HEK293T (cell line): ENCODE measurements around the gene TRABD2B.

ENCODE experiments used
- CTCF ChIA-PET: fragments of 350-600 bp; formaldehyde crosslinking; extraction: SDS; loops from one replicate; lab custom pipeline; 2021; ENCODE audit warnings: antibody characterized with exemption, inconsistent platforms; lab: Yijun Ruan, JAX
- POLR2A ChIA-PET: fragments of 350-600 bp; formaldehyde crosslinking; extraction: SDS; loops from one replicate; lab custom pipeline; 2020; ENCODE audit warnings: antibody characterized with exemption, inconsistent platforms; lab: Yijun Ruan, JAX
- DNase-seq: peaks from one replicate; pipeline ENCODE4 v3.0.0; 2012; ENCODE audit warnings: mixed read lengths; ENCODE audit errors: extremely low spot score
- ARNT ChIP-seq: fragments of 450-650 bp; IDR thresholded peaks from 2 replicates; pipeline ENCODE4 v1.6.1; 2017; ENCODE audit warnings: mild to moderate bottlenecking
- BHLHE40 ChIP-seq: fragments of 450-650 bp; IDR thresholded peaks from 2 replicates; pipeline ENCODE4 v1.6.1; 2016; ENCODE audit warnings: mild to moderate bottlenecking, moderate library complexity, borderline replicate concordance
- CTBP1 ChIP-seq: fragments of 450-650 bp; IDR thresholded peaks from 2 replicates; pipeline ENCODE4 v1.6.1; 2016; ENCODE audit warnings: borderline replicate concordance
- ELF4 ChIP-seq: fragments of 450-650 bp; IDR thresholded peaks from 2 replicates; pipeline ENCODE4 v1.6.1; 2017; ENCODE audit warnings: antibody characterized with exemption
- FOXA1 ChIP-seq: fragments of 450-650 bp; IDR thresholded peaks from 2 replicates; pipeline ENCODE4 v1.6.1; 2016; ENCODE audit warnings: mild to moderate bottlenecking
- FOXK2 ChIP-seq: fragments of 450-650 bp; IDR thresholded peaks from 2 replicates; pipeline ENCODE4 v1.6.1; 2016; ENCODE audit warnings: mild to moderate bottlenecking
- FOXM1 ChIP-seq: fragments of 450-650 bp; IDR thresholded peaks from 2 replicates; pipeline ENCODE4 v1.6.1; 2017; ENCODE audit warnings: mild to moderate bottlenecking, borderline replicate concordance
- HDGF ChIP-seq: fragments of 450-650 bp; IDR thresholded peaks from 2 replicates; pipeline ENCODE4 v1.6.1; 2017; ENCODE audit warnings: antibody characterized with exemption, borderline replicate concordance
- L3MBTL2 ChIP-seq: fragments of 450-650 bp; conservative IDR thresholded peaks from 2 replicates; pipeline ENCODE4 v1.6.1; 2016; ENCODE audit warnings: mild to moderate bottlenecking
- LEF1 ChIP-seq: fragments of 450-650 bp; IDR thresholded peaks from 2 replicates; pipeline ENCODE4 v1.6.1; 2017; ENCODE audit warnings: mild to moderate bottlenecking, borderline replicate concordance
- NFRKB ChIP-seq: fragments of 450-650 bp; IDR thresholded peaks from 2 replicates; pipeline ENCODE4 v1.6.1; 2016; ENCODE audit warnings: mild to moderate bottlenecking, moderate library complexity
- PKNOX1 ChIP-seq: fragments of 450-650 bp; IDR thresholded peaks from 2 replicates; pipeline ENCODE4 v1.6.1; 2016
- SP1 ChIP-seq: fragments of 450-650 bp; IDR thresholded peaks from 2 replicates; pipeline ENCODE4 v1.6.1; 2017
- SUZ12 ChIP-seq: fragments of 450-650 bp; IDR thresholded peaks from 2 replicates; pipeline ENCODE4 v1.6.1; 2016; ENCODE audit warnings: mild to moderate bottlenecking
- TARDBP ChIP-seq: fragments of 450-650 bp; IDR thresholded peaks from 2 replicates; pipeline ENCODE4 v1.6.1; 2016
- ZNF384 ChIP-seq: fragments of 450-650 bp; IDR thresholded peaks from 2 replicates; pipeline ENCODE4 v1.6.1; 2016

The TRABD2B gene

DNA sequence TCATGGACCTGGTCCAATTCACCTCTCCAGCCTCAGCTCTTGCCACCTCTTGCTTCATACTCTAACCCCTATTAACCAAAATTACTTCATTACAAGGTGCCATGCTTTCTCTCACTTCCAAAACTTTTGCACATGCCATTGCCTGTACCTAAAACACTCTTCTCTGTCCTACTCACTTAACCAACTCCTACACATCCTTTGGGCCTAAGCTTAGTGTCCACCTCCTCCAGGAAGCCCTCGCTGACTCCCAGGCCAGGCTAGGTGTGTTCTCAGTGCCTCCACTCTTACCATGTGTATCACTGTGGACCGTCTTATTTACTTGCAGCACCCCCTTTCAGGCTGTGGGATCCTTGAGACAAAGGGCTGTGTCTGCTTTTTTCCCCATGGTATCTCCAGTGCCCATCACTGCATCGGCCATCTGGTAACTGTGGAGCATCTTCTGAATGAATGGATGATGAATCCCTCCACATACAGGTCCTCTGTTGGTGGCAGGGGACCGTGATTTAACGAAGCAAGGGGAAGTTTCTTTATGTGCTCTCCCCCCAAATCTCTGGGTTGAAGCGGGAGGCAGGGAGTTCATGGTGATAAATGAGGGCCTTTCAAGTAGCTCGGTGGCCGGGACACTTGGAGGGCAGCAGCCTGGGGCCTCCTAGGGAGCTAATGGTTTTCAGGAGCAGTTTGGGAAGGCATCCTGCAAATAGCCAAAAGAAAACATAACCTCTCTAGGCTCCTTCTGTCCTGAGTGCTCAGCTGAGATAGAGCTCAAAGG is 111.9 kb downstream of the TRABD2B start:
- DNase-seq, result no peak
- CTCF ChIA-PET, result no interaction called here
- TF ChIP-seq SUZ12 (no peak), PKNOX1 (no peak), ELF4 (no peak), L3MBTL2 (no peak), HDGF (no peak), FOXA1 (no peak), LEF1 (no peak), FOXM1 (no peak), ARNT (no peak), CTBP1 (no peak), TARDBP (no peak), NFRKB (no peak), BHLHE40 (no peak), ZNF384 (no peak), SP1 (no peak), FOXK2 (no peak)
- POLR2A ChIA-PET, result no interaction called here

DNA sequence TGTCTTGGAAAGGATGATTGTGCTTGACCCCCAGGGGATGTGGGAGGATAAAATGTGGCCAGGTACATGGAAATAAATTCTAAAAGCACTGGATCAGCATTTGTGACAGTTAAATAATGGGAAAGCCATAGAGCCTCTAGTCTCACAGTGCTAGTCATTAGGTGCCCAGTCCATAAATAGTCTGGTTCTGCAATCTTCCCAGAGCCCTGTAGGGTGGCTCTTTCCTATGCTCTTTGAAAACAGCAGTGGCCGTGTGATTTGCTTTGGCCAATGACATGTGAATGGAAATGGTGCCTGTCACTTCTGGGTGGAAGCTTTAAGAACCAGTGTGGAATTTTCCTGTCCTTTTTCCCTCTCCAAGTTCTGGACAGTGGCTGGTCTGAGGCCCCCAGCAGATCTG is 113.2 kb downstream of the TRABD2B start:
- DNase-seq, result no peak
- POLR2A ChIA-PET, result no interaction called here
- CTCF ChIA-PET, result no interaction called here

GRCh38 chr1:47881505-47882442 is 115.4 kb downstream of the TRABD2B start:
- TF ChIP-seq ELF4, result no peak
- no peak for TF ChIP-seq FOXA1
- no peak for TF ChIP-seq FOXK2
- TF ChIP-seq TARDBP, result no peak
- TF ChIP-seq NFRKB, result no peak
- no peak for TF ChIP-seq SUZ12
- no peak for DNase-seq
- ChIA-PET CTCF (no interaction called here), POLR2A (no interaction called here)

More for the DNA sequence above, 113.2 kb downstream of the TRABD2B start:
- no peak for TF ChIP-seq LEF1
- TF ChIP-seq ZNF384, result no peak
- TF ChIP-seq FOXM1, result no peak
- TF ChIP-seq NFRKB, result no peak
- no peak for TF ChIP-seq TARDBP
- TF ChIP-seq FOXA1, result no peak
- TF ChIP-seq ARNT, result no peak
- TF ChIP-seq HDGF, result no peak
- TF ChIP-seq SUZ12, result no peak

- POLR2A ChIA-PET, result no interaction called here
- CTCF ChIA-PET, result no interaction called here
- no peak for DNase-seq
- no peak for TF ChIP-seq TARDBP
- TF ChIP-seq ARNT, result no peak
- no peak for TF ChIP-seq L3MBTL2
- TF ChIP-seq HDGF, result no peak
- TF ChIP-seq SP1, result no peak
- no peak for TF ChIP-seq SUZ12
- TF ChIP-seq LEF1, result no peak
- no peak for TF ChIP-seq FOXM1
- no peak for TF ChIP-seq CTBP1
- no peak for TF ChIP-seq BHLHE40
These were observed 120.6 kb downstream of the TRABD2B start for GRCh38 chr1:47876587-47876963.

- no peak for TF ChIP-seq FOXK2
- TF ChIP-seq TARDBP, result no peak
- no peak for TF ChIP-seq SUZ12
- no peak for TF ChIP-seq PKNOX1
- TF ChIP-seq ZNF384, result no peak
- no peak for TF ChIP-seq BHLHE40
- TF ChIP-seq ARNT, result no peak
- no peak for TF ChIP-seq L3MBTL2
- no peak for TF ChIP-seq SP1
- TF ChIP-seq LEF1, result no peak
- TF ChIP-seq FOXA1, result no peak
- TF ChIP-seq ELF4, result no peak
- TF ChIP-seq CTBP1, result no peak
- TF ChIP-seq FOXM1, result no peak
- no peak for TF ChIP-seq HDGF
- TF ChIP-seq NFRKB, result no peak
- POLR2A ChIA-PET, result no interaction called here
- CTCF ChIA-PET, result no interaction called here
- no peak for DNase-seq
These were observed 121.2 kb downstream of the TRABD2B start for GRCh38 chr1:47875831-47876586.

GRCh38 chr1:47875036-47875435 is 122.1 kb downstream of the TRABD2B start:
- TF ChIP-seq SP1 (no peak), LEF1 (no peak), ELF4 (no peak), FOXM1 (no peak), SUZ12 (no peak), FOXA1 (no peak), NFRKB (no peak)
- ChIA-PET POLR2A (no interaction called here), CTCF (interaction anchor here (1.0 kb wide), 1 partner anchor 31 kb away, joined by 3 read pairs; no protein-coding TSS in a partner anchor)

More at GRCh38 chr1:47875036-47875435, 122.1 kb downstream of the TRABD2B start:
- no peak for DNase-seq
